Daoy (cell line): ENCODE measurements around the gene DPH2. TPM values are rescaled to one million over a fixed set of nuclear protein-coding genes. Genes with fewer than 3 reads are reported as not detected.

Experiments
- DNase-seq: peaks from one replicate; pipeline ENCODE4 v3.0.0-alpha.2; 2015; ENCODE audit warnings: low read depth
- total RNA-seq: library from RNA; depleted of rRNA; stranded (reverse); fragments of >200 nt; shearing (Covaris generic); gene quantifications from 2 replicates; pipeline ENCODE4 v1.2.3, GENCODE V29; 2014

Gene DPH2
- total RNA-seq, 1 experiment from 2014 or later = 64.7 TPM

DNA sequence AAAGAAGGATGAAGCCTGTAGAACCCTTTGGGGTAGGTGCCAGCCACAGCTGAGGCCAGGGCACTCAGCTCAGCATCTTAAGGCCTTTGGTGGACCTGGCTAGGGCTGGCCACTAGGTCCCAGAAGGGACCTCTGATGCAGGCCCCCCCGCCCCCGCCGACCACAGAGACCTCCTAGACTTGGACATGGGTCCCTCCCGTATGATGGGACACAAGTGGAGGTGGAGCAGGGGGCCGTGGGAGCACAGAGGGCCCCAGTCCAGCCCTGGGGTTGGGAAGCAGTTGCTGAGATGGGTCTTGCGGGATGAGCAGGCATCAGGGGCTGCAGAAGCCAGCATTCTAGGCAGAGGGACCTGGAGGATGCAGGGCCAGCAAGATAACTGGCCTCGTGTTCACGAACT lies 12.4 kb downstream of the DPH2 start:
- DNase-seq = no peak

DNA sequence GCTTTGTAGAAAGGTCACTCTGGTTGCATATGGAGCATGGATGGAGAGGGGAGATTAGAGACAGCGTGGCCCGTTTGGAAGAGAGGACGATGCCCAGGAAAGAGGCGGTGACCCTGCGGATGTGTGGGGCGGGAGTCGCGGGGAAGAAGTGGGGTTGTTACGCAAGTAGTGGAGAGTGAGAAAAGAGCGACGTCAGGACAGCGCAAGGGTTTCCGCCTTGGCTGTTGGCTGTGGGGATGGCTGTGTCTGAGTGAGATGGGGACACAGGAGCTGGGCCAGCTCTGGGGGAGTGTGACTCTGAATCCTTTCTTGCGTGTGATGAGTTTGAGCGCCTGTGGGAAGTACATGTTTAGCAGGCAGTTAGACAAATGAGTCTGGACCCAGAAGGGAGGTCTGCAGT lies 13.0 kb downstream of the DPH2 start:
- no peak for DNase-seq

DNA sequence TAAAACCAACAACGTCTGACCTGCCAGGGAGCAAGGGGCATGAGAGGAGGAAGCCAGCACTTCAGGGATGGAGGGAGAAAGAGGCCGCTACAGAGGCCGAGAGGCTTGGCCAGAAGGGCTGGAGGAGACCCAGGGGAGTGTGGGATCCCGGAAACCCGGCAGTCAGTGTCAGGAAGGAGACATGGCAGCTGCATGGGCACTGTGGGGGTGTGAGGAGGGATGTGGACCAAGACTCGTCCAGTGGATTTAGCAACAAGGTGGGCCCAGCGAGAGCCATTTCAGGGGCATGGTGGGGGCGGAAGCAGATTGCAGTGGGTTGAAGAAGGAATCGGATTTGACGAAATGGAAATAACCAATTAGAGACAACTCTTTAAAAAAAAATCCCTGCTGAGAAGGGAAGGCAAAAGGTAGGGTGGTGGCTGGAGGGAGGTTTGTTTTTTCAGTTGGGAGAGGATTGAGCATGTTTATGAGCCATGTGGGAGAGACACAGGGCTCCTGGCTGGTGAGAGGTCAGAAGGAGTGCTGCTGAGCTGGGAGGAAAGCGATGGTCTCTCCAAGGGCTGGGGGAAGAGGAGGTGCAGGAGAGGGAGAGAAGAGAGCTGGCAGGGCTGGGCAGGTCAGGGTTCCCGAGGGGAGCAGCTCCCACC lies 13.6 kb downstream of the DPH2 start:
- no peak for DNase-seq

DNA sequence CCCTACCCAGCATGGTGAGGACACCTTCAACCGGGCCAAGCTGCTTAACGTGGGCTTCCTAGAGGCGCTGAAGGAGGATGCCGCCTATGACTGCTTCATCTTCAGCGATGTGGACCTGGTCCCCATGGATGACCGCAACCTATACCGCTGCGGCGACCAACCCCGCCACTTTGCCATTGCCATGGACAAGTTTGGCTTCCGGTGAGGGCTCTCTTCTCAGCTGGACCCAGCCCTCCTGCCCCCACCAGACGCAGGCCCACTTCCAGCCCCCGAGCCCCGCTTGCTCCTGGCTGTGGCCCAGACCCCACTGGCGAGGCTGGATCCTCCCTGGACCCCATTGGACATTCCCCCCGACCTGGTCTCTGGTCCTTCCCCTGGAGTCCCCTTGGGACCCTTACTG lies 15.0 kb downstream of the DPH2 start:
- no peak for DNase-seq

DNA sequence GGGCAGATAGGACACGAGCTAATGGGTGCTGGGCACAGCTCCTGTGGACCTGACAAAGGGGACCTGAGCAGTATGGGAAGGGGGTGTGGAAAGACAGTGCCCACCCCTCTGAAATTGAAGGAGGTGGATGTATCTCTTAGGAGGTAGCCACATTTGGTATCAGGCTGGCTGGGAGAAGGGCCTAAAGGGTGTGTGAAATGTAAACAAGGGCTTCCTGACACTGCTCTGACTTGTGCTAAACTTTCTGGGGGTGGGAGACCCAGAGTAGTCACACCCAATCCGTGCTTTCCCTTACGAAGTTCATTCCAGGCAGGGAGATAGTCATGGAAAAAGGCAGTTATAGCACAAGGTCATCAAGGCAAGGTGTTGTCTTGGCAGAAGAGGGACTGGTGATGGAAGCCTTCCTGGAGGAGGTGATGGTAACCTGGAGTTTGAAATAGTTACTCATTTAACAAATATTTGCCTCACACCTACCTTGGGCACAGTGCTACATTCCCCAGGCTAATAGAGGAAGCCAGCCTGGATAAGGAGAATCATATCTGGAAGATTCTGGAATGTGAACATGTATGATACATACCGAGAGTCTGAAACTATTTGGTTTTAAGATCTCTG lies 16.3 kb downstream of the DPH2 start:
- no peak for DNase-seq

DNA sequence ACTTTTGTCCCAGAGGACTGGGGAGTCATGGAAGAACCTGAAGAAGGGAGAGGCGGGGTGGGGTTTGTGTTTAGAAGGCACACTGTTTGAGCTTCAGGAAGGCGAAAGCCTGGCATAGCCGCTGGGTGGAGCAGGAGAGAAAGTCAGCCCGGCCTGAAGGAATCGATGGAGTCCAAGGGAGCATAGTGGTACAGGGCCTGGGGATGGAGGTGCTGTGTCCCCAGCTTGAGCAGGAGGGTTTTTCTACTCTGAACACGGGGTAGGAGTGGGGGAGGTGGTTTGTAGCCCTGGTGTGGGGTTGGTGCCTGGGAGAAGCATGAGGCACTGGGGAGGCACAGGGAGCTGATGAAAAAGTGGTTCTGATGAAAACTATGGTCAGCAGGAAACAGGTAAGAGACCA lies 16.9 kb downstream of the DPH2 start:
- no peak for DNase-seq

DNA sequence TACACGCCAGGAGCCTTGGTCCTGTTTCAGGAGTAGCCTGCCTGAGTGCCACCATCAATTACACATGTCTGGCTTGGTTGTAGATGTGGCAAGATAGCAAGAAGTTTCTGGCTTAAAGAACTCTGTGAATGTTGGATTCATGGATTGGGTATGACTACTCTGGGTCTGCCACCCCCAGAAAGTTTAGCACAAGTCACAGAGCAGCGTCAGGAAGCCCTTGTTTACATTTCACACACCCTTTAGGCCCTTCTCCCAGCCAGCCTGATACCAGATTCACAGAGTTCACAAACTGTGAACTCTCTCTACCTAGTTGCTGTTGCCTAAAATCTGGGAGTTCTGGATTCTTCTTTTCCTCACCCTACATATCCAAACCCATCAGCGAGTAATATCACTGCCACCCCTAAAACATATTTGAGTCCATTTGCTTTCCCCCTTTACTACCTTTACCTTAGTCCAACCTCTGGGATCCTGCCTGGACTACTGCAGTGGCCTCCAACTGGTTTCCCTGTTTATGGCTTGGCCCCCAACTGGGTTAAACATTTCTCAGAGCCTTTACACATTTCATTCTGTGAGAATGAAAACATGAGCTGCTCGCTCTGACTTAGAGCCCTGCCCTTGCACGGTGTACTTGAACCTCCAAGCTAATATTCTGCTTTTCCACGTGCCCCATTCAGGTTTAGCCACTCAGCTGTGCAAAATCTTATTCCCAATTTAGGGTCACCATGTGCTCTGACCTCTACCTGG lies 17.5 kb downstream of the DPH2 start:
- DNase-seq = no peak

DNA sequence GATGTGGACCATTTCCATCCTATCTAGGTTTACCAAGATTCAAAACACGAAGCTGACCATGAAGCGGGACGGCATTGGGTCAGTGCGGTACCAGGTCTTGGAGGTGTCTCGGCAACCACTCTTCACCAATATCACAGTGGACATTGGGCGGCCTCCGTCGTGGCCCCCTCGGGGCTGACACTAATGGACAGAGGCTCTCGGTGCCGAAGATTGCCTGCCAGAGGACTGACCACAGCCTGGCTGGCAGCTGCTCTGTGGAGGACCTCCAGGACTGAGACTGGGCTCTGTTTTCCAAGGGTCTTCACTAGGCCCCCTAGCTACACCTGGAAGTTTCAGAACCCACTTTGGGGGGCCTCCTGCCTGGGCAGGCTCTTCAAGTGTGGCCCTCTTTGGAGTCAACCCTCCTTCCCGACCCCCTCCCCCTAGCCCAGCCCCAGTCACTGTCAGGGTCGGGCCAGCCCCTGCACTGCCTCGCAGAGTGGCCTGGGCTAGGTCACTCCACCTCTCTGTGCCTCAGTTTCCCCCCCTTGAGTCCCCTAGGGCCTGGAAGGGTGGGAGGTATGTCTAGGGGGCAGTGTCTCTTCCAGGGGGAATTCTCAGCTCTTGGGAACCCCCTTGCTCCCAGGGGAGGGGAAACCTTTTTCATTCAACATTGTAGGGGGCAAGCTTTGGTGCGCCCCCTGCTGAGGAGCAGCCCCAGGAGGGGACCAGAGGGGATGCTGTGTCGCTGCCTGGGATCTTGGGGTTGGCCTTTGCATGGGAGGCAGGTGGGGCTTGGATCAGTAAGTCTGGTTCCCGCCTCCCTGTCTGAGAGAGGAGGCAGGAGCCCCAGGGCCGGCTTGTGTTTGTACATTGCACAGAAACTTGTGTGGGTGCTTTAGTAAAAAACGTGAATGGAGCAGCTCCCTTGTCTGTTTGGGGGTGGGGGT lies 20.7 kb downstream of the DPH2 start:
- no peak for DNase-seq

DNA sequence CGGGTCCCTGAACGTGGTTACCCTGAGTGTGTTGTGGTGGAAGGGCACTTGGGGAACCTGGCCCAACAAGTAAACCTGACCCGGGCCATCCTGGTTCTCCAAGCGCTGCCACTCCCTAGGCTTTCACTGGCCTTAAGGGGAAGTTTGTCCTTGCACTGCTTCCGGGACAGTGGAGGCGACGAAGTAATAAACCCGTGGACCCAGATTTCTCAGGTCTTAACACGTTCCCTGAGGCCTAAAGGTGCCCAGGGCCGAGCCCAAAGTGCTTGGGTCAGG lies 21.3 kb downstream of the DPH2 start:
- DNase-seq = no peak

DNA sequence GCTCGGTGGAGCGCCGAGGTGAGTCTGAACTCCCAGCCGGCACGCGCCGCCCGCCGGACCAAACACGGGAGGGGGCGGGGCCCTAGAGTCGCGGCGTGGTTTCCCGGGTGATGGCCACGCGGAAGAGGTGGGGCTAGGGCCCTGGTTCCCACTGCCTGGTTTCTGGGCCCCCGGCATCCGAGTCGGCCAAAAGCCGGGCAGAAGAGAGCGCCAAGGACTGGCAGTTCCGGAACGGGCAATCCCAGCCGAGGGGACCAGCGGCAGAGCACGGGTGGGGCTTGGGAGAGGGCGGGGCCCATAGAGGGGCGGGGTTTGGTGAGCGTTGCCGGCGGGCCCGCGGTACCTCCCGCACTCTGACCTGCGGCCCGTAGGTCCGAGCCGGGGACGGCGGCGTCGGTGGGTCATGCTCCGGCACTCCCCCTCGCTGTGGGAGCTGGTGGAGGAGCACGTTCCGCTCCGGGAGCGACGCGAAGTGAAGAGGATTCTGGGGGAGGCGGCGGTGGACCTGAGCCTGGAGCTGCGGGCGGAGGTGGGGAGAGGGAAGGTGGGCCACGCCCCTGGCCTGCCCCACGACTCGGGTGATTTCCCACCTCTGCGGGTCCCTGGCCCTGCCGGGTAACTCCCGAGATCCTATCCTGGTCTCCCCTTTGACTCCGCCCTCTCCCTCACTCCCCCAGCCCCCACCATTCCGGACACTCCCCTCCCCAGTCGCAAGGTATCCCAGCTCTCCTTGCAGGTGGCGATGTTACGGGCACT lies 21.8 kb downstream of the DPH2 start, which contains the start of gene CCDC24:
TSS of gene CCDC24 (plus strand) at position 124 of the 756 bp plus-strand sequence. CDS start at position 404, 280 bp downstream.
- peak; percentile 81 for DNase-seq

DNA sequence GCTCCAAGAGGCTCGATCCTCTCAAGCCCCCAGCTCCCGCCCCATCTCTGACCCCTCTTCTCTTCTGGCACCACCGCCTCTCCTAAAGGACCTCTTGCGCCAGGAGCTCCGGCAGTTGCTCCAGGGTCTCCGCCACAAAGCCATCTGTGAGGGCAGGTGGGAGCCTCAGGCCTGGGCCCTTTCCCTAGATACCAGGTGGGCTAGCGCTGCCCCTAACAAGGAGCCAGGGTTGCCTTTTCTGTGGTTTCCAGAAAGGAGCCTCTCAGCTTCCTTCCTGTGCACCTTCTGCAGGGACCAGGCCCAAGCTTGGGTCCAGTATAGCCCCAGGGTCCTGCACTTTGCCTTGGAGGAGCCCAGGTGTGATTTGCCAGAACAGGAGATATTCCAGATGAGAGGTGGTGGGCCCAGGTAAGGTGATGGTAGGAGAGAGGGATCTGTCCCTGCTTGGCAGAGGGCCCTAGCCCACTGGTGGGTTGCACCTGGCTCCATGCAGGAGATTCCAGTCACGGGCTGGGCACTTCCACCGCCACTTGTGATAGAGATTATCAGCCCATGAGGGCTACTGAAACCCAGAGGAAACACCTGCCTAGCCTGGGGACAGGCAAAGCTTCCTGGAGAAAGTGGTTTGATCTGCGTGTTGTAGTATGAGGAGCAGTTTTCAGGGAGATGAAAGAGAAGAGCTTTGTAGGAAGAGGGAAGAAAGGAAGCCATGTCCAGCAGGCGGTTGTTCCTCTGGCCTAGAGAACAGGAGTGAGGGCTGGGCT lies 22.6 kb downstream of the DPH2 start:
- no peak for DNase-seq

DNA sequence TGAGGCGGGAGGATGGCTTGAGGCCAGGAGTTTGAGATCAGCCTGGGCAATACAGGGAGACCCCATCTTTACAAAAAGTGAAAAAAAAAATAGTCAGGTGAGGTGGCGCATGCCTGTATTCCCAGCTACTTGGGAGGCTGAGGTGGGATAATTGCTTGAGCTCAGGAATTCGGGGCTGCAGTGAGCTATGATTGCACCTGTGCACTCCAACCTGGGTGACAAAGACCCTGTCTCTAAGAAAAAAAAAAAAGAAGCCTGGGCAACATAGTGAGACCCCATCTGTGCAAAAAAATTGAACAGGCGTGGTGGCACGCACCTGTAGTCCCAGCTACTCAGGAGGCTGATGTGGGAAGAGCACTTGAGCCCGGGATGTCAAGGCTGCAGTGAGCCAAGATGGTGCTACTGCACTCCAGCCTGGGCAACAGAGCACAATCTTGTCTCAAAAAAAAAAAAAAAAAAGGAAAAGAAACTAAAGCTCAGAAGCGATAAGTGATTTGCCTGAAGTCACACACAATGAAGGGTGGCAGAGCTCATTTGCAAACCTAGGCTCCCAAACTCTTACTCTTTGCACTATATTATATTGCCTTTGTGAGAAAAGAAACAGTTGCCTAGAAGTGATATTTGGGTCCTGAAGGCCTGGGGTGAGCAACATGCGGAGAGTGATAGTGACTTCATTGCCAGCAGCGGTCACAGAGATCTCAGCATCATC lies 23.6 kb downstream of the DPH2 start:
- no peak for DNase-seq

DNA sequence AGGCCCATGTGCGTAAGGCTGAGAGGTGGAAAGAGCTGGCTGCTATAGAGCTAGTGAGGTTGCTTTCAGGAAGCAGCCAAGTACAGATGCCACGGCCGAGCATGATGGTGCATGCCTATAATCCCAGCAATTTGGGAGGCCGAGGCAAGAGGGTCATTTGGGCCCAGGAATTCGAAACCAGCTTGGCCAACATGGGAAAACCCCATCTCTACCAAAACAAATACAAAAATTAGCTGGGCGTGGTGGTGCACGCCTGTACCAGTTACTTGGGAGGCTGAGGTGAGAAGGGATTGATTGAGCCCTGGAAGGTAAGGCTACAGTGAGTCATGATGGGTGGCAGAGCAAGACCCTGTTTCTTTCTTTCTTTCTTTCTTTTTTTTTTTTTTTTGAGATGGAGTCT lies 24.3 kb downstream of the DPH2 start:
- no peak for DNase-seq

DNA sequence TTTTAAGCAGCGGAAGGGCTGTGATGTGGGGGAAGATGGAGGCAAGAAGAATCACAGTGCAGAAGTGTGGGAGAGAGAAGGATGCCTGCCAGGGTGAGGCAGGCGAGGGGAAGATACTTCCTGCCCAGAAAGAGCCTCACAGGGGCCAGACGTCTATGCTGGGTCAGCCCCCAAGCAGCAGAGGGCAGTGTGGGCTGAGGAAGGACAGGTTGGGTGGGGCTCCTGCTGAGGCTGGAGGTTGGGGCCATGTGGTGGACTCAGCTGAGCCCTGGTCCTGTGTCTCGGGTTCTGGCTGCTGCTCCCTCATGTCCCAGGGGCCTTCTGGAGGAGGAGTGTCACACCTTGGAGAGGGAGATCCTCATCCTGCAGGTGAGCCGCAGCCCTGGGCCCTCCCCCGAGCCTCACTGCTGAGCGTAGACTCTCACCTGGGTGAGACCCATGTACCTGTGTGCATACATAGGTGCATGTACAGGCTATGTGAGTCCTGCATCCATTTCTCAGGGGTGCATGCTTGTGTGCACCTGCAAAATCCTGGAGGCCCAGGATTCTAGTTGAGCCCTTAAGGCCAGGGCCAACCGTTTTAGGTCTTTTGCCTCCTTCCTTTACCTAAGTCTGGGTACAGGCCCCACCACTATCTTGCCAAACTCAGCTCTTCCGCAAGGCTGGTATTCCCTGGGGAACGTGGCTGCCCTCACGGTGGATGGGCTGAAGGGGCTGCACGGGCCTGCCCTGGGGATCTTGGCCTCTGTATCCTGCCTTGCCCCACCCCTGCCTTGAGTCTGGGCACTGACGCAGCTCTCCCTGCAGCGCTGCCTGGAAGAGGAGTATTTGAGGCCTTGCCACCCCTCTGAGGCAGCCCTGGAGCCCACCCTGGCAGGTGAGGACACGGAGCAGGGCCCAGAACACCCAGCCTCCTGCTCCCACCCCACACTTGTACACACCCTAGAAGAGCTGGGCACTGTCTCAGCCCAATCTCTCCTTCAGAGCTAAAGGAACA lies 25.3 kb downstream of the DPH2 start:
- peak; percentile 65 for DNase-seq

DNA sequence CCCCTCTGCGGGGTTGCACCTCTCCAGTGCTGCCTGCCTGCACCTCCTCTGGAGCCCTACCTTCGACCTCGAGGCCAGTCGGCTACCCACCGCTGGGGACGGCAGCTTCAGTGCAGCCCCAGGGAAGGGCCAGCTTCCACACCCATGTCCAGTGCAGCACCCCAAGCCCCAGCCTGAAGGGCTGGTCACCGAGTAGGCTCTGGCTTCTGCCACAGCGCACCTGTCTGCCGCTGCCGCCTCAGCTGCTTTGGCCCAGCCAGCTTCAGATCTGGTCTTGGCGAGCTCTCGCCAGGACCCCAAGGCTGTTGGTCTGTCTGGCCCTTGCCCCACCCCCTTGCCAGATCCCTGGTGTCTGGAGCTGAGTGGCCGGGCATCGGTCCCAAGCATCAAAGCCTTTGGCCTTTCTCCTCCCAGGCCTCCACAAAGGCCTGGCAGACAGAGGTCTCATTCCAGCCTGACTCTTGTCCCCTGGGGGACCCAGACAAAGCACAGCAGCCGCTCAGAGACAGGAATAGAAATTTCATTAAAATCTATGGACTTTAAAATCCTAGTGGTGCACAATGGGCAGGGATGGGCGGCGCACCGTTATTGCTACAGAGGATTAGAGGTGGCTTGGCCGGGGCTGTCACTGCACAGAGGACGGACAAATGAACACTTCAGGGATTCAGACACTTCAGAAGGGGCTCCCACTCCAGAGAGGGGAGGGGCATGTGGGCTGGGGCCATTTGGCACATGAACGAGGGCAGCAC lies 26.3 kb downstream of the DPH2 start:
- DNase-seq = no peak

DNA sequence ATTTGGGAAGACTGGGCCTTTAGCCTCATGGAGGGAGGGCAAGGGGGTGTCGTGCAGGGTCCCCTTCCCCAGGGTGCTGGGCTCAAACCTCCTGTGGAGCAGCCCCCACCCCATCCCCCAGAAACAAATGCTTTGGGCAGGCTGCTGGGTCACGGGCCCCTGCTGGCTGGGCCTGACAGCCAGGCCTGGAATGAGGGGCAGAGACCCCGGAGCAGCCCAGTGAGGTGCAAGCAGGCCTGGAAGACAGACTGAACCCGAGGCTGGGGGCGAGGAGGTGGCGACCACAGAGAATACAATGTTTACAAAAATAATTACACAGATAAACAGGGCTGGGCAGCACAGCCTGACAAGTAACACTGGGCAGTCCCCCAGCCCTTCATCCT lies 26.9 kb downstream of the DPH2 start:
- DNase-seq = no peak

DNA sequence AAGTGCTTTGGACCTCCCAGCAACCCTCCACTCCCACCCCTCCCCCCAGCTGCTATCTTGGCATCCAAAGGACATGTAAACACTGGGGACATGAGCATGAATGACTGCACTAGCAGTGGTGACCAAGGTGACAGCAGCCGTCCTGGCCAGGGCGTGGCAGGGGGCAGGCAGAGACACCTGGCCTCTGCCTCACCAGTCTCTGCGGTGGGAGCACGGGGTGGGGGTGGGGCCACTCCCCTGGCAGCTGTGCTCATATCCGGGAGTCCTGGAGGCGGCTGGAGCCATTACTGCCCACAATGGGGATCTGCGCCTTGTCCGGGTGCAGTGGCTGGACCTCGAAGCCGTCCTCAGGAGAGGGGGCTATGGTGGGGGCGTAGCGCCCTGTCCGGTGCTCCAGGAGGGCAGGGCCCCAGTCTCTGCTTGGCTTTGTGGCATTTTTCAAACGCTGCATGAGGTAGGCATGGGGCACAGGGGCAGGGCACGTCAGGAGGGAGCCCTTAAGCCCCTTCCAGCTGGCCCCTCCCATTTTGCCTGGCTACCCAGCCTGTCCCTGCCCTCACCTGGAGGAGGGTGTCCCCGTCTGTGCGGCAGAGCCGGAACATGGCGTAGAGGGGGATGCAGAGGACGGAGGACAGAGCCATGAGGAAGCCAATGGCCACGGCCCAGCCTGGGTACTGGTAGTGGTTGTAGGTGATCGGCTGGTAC lies 27.6 kb downstream of the DPH2 start:
- DNase-seq = no peak

DNA sequence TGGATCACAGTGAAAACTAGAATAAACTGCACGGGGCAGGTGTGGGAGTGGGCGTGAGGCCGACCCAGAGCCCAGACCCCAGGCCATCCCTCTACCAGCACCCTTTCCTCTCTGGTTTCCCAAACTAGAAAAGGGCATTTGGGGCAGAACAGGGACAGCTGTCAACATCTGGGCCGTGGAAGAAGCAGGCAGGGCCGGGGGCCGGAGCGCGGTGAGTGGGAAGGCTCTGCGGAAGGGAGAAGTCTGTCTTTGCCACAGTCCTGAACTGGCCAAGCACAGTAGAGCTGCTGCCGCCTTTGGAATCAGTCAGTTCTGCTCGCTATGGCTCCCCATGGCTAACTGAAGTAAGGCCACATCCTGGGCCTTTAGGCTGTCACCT lies 28.2 kb downstream of the DPH2 start:
- no peak for DNase-seq
